HG02885 (cell line): ENCODE results near the gene PLXND1.
"Not testable (repeated sequence)": the region's sequence is repeated elsewhere in the genome, so short reads cannot be mapped to it uniquely, and the experiment has no call there.

ENCODE experiments used
- ATAC-seq: cut with Tn5 transposase; IDR thresholded peaks from one replicate; pipeline ENCODE4 v1.9.1; 2021; ENCODE audit warnings: mild to moderate bottlenecking; ENCODE audit not compliant: unreplicated experiment, poor library complexity

The PLXND1 gene

GRCh38 chr3:129515108-129515820 is 91.2 kb downstream of the PLXND1 start:
- not testable (repeated sequence) for ATAC-seq

- ATAC-seq, result no peak
These were observed 91.9 kb downstream of the PLXND1 start for GRCh38 chr3:129514563-129514962.

- ATAC-seq, result no peak
These were observed 92.4 kb downstream of the PLXND1 start for GRCh38 chr3:129514110-129514509.

GRCh38 chr3:129513705-129514104 is 92.8 kb downstream of the PLXND1 start:
- no peak for ATAC-seq

- no peak for ATAC-seq
These were observed 93.9 kb downstream of the PLXND1 start for GRCh38 chr3:129512595-129512994.

GRCh38 chr3:129507181-129507831 is 99.2 kb downstream of the PLXND1 start:
- no peak for ATAC-seq

GRCh38 chr3:129506231-129506742 is 100.2 kb downstream of the PLXND1 start:
- no peak for ATAC-seq

- ATAC-seq, result no peak
These were observed 101.1 kb downstream of the PLXND1 start for GRCh38 chr3:129505341-129505740.
